Fibroblast of upper back skin (primary cell): ENCODE data around the gene RIMS4.

ENCODE experiments used
- DNase-seq: peaks from one replicate; pipeline ENCODE4 v3.0.0-alpha.2; 2013

RIMS4 gene

DNA sequence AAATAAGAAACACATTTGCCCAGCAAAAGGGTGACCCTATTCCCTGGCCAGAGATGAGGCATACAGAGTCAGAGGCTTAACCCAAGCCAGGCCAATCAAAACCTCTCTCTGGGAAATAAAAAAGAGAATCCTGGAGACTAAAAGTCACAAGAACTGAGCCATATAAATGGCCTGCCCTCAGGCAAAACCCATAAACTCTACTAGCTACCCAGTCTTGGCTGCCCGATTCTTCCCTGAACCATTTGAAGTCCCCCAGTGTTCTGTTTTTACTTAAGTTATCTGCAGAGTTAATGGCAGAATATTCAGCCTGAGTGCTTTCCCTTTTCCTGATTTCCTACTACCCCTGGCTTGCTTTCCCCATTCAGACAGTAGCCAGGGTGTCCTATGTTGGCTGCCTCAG lies 50.8 kb downstream of the RIMS4 start:
- no peak for DNase-seq

GRCh38 chr20:44758247-44759101 lies 51.9 kb downstream of the RIMS4 start:
- no peak for DNase-seq

- no peak for DNase-seq
Measured at GRCh38 chr20:44756956-44757355, 53.4 kb downstream of the RIMS4 start.

GRCh38 chr20:44756011-44756688 lies 54.2 kb downstream of the RIMS4 start:
- no peak for DNase-seq

DNA sequence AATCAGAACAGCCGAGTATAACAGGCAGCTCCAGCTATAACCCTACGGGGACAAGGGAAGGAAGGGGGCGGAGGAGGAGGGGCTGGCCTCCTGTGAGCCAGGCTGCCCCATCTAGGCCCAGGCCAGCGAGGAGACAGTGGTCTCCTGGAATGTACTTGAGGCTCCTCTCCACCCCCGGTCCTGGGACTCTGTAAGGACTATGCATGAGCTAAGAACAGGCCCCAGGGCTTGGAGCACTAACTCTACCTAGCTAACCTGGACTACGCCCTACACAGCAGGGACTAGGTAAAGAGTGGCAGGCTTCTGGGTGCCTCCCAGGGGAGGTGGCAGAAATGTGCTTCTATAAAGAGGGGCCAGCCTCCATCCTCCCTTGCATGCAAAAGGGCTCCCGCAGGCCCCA lies 55.8 kb downstream of the RIMS4 start:
- DNase-seq, result no peak

DNA sequence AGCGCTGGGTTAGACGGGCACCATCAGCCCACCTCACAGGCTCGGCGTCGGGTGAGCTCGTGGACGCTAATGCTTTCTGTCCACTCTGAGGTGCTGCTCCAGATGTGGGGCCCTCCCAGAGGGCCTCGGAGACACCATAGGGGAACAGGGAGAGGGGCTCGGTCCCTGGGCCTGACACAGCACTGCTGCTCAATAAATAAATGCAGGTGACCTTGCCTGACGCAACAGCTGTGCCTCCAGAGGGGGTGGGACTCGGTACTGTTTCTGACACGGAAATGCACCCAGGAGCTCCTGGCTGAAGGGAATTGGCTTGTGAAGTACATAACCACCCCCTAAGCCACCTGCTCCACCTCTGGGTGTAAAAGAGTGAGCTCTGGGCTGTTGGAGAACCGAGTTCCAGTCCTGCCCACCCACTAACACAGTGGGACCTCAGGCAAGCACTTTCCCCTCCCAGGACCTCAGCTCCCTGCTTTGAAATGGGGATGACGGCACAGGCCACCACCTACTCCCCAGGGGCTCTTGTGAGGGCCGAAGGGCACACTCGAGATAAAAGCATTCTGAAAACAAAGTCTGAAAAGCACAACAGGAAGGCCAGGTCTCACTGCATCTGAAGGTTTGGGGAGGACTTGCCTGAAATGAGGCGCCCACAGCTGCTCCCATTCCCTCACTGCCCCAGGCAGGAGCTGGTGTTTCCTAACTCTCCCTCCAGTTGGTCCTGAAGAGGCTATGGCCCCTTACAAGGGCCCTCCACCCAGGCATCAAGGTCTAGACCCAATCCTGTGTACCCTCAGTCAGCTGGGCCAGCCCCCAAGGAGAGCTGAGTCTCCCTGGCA lies 58.0 kb downstream of the RIMS4 start:
- no peak for DNase-seq

- no peak for DNase-seq
Measured at GRCh38 chr20:44750081-44750805, 60.1 kb downstream of the RIMS4 start.

GRCh38 chr20:44748005-44748370 lies 62.4 kb downstream of the RIMS4 start:
- DNase-seq, result no peak

GRCh38 chr20:44747166-44748004 lies 63.0 kb downstream of the RIMS4 start:
- peak; percentile 65 for DNase-seq

- DNase-seq, result no peak
Measured at GRCh38 chr20:44746367-44747165, 63.8 kb downstream of the RIMS4 start.

GRCh38 chr20:44745598-44746366 lies 64.6 kb downstream of the RIMS4 start, which contains the start of gene KCNK15:
Gene KCNK15 (plus strand): TSS chr20:44745865. CDS start chr20:44745911, 46 bp downstream.
- DNase-seq, result no peak

DNA sequence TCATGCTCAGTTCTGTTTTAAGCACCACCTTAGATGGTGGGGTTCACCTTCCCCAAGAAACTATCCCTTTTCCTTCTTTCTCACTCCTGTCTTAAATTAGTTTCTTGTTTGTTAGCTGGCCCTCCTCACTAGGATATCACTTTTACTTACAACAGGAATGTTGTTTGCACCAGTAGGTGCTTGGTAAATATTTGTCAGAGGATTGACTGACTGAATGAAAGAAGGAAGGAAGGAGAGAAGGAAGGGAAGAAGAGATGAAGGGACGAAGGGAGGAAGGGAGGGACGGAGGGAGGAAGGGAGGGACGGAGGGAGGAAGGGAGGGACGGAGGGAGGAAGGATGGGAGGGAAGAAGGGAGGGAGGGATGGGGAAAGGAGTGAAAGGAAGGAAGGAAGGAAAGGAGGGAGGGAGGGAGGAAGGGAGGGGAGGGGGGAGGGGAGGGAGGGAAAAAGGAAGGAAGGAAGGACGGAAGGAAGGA lies 65.2 kb downstream of the RIMS4 start:
- no peak for DNase-seq

- DNase-seq, result no peak
Measured at GRCh38 chr20:44743916-44744655, 66.3 kb downstream of the RIMS4 start.

GRCh38 chr20:44743080-44743701 lies 67.2 kb downstream of the RIMS4 start:
- DNase-seq, result no peak

DNA sequence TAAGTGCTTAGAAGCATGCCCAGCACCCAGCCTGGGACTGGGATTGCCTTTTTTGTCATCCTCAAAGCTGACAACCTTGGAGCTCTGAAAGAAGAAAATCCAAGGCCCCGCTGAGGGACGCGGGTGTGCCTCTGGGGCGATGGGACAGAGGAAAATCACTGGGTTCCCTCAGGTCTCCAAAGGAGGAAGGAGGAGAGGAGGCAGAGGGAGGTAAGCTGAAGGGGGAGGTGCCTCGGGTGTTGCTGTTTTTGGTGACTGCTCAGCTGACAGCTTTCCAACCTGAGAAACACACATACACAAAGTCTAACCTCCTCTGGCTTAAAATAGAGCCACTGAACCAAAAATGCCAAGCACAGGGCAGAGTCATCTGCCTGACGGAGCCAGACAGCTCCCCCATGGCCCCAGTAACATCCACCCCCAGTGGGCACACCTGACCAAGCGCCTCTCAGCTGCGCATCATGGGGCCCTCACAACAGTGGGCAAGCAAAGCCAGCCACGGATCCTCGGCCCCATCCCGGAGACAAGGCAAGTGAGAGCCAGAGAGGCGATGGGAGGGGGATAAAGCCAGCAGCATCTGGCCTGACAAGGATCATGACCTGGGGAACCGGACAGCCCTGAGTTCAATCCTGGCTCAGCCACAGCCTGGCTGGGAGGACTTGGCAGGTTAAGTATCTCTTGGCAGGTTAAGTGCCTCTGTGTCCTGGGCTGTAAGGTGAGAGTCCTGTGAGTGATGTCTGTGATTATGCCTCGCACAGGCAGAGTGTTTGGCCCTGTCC lies 67.9 kb downstream of the RIMS4 start:
- DNase-seq, result no peak

- DNase-seq, result no peak
Measured at GRCh38 chr20:44739942-44740341, 70.4 kb downstream of the RIMS4 start.

- peak; percentile 72 for DNase-seq
Measured at GRCh38 chr20:44738813-44739477, 71.4 kb downstream of the RIMS4 start.
